Tibial nerve (tissue), 4 donors: ENCODE measurements around the gene NQO2.

Experiments
- EP300 ChIP-seq, 2 donors: sonication (generic); formaldehyde crosslinking; IDR thresholded peaks; one replicate each; pipeline ENCODE4 v1.6.1; 2017; ENCODE audit warnings: antibody characterized with exemption in 2 of 2, mild to moderate bottlenecking in 1 of 2
- POLR2A ChIP-seq, 2 donors: fragments of 450-650 bp; IDR thresholded peaks; one replicate each; pipeline ENCODE4 v1.6.1; 2017; ENCODE audit warnings: antibody characterized with exemption in 2 of 2, mild to moderate bottlenecking in 2 of 2, moderate library complexity in 2 of 2
- TF ChIP-seq, protein P1 (sequence below), 5 experiments: fragments of 200-600 bp in 3 of 5; fragments of 450-650 bp in 2 of 5; sonication (generic) in 3 of 5; IDR thresholded peaks; one replicate each; pipeline ENCODE4 v1.5.1; 2016 to 2019; ENCODE audit warnings: antibody characterized with exemption in 5 of 5, mild to moderate bottlenecking in 3 of 5, moderate library complexity in 2 of 5

DNA sequence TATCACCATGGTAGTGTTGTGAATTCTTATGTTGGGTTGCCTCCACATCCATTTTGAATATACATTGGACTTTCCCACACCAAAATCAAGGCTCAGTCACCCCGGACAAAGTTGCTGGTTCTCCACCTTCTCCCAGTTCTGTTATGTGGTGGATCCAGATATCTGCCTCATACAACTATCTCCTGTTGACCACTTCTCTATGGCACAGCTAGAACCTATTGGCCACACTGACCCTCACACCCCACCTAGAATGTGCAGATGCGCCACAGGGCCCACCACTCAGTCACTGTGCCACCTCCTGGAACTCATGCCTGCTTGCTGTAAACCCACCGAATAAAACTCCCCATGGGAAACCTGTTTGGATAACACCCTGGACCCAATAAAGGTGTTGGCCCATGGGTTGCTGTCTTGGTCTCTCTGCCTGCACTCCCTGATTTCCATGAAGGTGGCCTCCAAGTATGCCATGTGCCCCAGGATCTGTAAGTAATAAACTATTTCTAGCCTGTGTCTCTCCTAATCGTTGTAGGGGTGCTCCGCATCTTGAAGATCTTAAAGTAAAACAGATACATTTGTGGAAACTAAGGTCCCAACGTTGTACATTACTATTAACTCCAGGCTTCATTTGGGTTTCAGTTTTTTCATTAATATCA is 7.2 kb upstream of the NQO2 start:
- TF ChIP-seq, protein P1, sequence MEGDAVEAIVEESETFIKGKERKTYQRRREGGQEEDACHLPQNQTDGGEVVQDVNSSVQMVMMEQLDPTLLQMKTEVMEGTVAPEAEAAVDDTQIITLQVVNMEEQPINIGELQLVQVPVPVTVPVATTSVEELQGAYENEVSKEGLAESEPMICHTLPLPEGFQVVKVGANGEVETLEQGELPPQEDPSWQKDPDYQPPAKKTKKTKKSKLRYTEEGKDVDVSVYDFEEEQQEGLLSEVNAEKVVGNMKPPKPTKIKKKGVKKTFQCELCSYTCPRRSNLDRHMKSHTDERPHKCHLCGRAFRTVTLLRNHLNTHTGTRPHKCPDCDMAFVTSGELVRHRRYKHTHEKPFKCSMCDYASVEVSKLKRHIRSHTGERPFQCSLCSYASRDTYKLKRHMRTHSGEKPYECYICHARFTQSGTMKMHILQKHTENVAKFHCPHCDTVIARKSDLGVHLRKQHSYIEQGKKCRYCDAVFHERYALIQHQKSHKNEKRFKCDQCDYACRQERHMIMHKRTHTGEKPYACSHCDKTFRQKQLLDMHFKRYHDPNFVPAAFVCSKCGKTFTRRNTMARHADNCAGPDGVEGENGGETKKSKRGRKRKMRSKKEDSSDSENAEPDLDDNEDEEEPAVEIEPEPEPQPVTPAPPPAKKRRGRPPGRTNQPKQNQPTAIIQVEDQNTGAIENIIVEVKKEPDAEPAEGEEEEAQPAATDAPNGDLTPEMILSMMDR (IDR thresholded peaks at IDR 0.05): no peak
- TF ChIP-seq POLR2A (IDR thresholded peaks at IDR 0.05) (no peak), EP300 (IDR thresholded peaks at IDR 0.05) (no peak)
